Raji (cell line): ENCODE measurements around the gene SCRN2.

Source experiments
- POLR2A ChIP-seq: IDR thresholded peaks from 2 replicates; pipeline ENCODE4 v1.6.1; 2011; ENCODE audit warnings: low read depth, low read length, control low read depth; ENCODE audit not compliant: insufficient read depth

The SCRN2 gene

GRCh38 chr17:47844227-47844626 lies 3.2 kb upstream of the SCRN2 start:
- no peak for TF ChIP-seq POLR2A

- no peak for TF ChIP-seq POLR2A
Observed at GRCh38 chr17:47843391-47843730, 2.3 kb upstream of the SCRN2 start.

- TF ChIP-seq POLR2A, result no peak
Observed at GRCh38 chr17:47841488-47842291, 617 bp upstream of the SCRN2 start.

- no peak for TF ChIP-seq POLR2A
Observed at GRCh38 chr17:47840001-47840741, 902 bp downstream of the SCRN2 start.

- no peak for TF ChIP-seq POLR2A
Observed at GRCh38 chr17:47839071-47839470, 2.0 kb downstream of the SCRN2 start.

- no peak for TF ChIP-seq POLR2A
Observed at GRCh38 chr17:47838636-47839035, 2.4 kb downstream of the SCRN2 start.

- no peak for TF ChIP-seq POLR2A
Observed at GRCh38 chr17:47837401-47838039, 3.6 kb downstream of the SCRN2 start.

- TF ChIP-seq POLR2A, result no peak
Observed at GRCh38 chr17:47836601-47837000, 4.5 kb downstream of the SCRN2 start.

- TF ChIP-seq POLR2A, result no peak
Observed at GRCh38 chr17:47834756-47835155, 6.3 kb downstream of the SCRN2 start.

- no peak for TF ChIP-seq POLR2A
Observed at GRCh38 chr17:47831934-47832327, 9.1 kb downstream of the SCRN2 start.

GRCh38 chr17:47831003-47831933 lies 9.8 kb downstream of the SCRN2 start, which contains the start of the genes LRRC46 and MRPL10:
LRRC46 (plus strand) TSS chr17:47831670; CDS start chr17:47831990, 320 bp downstream.
MRPL10 (minus strand) TSS chr17:47831541; CDS start chr17:47831511, 30 bp downstream.
- peak; percentile 99 for TF ChIP-seq POLR2A

- TF ChIP-seq POLR2A, result no peak
Observed at GRCh38 chr17:47830396-47831002, 10.6 kb downstream of the SCRN2 start.

- TF ChIP-seq POLR2A, result no peak
Observed at GRCh38 chr17:47829870-47830269, 11.2 kb downstream of the SCRN2 start.

GRCh38 chr17:47823519-47823918 lies 17.6 kb downstream of the SCRN2 start:
- TF ChIP-seq POLR2A, result no peak
